Activated CD4-positive, alpha-beta T cell treated with anti-CD3 and anti-CD28 coated beads for 24 hours (primary cell): Measurements from ENCODE around the gene SPTBN4.

Source experiments
- DNase-seq, 2 donors: peaks; one replicate each; pipeline ENCODE4 v3.0.0-alpha.2; 2020; ENCODE audit warnings: low read depth in 2 of 2

Gene SPTBN4

DNA sequence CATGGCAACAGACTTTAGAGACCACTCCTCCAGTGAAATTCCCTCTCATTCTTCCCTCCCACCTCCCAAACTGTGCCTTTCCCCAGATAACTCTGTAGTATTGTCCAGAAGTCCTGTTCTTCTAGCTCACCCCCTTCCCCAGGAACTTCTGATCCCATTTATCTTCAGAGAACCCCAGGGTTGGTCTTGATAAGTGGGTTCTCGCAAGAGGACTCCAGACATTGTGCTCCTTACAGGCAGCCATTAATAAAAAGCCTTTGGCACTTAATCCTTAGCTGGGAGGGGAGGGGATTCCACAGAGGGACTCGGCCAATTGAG is 136.2 kb downstream of the SPTBN4 start:
- DNase-seq: no peak

DNA sequence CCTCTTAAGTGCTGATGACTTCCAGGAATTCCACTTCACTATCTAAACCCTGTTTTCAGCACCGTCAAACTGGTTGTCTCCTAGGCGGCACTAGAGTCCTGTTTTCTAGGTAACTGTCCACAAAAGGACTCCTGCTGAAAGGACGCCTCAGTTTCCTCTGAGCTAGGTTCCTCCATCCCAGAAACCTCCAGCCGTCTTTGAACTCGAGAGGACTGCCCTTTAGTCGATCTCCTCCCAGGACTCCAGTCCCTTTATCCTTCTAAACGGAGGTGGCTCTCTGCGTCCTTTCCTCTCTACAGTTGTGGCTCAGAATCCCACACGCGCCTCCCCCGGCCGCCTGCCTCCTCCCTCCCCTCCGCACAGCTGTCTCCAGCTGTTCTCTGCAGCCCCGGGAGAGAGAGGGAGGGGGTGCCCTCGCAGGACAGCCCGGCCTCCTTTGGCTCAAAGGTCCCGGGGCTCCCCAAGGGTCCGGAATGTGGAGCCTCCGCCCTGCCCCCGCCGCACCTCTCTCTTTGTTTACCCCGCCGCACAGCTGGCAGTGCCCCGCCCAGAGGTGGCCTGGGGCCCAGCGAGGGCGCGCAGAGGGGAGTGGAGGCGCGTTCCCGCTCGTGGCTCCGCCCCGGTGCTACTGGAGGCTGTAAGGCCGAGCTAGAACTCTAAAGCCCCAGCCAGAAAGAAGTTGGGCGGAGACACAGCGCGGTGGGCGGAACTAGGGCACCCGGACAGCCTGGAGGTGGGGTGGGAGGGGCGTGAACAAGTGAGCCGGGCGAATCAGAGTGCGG is 136.8 kb downstream of the SPTBN4 start:
- peak; percentile 90 to 93 for DNase-seq

DNA sequence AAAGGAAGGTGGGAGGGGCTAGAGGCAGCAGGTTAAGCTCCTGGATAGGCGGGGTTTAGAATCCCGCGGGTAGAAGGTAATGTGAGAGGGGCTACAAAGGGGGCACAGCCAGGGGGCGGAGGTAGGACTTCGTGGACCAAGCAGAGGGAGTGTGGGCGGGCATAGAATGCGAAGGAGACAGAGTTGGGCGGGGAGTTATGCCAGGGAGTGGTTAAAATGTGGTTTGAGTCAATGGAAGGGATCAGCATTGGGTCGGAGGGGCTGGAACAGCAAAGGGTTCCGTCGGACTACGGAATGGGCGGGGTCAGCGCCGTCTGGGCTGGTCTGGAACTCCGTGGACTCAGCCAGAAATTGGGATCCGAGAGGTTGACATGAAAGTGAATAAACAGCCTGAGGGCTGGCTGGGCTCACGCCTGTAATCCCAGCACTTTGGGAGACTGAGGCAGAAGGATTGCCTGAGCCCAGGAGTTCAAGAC is 137.4 kb downstream of the SPTBN4 start:
- no peak for DNase-seq

GRCh38 chr19:40604647-40605215 is 137.9 kb downstream of the SPTBN4 start:
- DNase-seq: no peak

DNA sequence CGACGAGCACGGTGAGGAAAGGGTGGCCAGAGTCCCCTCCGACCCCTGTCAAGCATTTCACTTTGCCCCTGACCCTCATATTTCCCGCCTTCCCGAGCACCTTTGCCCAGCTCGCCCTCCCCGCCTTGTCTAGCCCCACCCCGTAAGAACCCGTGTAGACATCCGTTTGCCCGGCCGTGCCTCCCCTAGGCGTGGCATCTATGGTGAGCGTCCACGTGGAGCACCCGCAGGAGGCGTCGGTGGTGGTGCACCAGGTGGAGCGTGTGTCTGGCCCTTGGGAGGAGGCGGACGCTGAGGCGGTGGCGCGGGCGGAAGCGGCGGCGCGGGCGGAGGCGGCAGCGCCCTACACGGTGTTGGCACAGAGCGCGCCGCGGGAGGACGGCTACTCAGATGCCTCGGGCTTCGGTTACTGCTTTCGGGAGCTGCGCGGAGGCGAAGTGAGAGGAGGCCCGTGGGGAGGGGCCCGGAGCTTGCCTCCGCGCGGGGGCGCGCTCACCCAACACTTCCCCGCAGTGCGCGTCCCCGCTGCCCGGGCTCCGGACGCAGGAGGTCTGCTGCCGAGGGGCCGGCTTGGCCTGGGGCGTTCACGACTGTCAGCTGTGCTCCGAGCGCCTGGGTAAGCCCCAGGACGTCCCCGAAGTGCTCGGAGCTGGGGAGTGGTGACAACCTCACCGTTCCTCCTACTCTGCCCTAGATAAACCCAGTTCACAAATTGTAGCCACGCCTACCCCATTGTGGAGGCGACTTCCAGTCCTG is 138.6 kb downstream of the SPTBN4 start:
- DNase-seq: peak; percentile 49 to 64

GRCh38 chr19:40607311-40608239 is 140.8 kb downstream of the SPTBN4 start:
- no peak for DNase-seq

DNA sequence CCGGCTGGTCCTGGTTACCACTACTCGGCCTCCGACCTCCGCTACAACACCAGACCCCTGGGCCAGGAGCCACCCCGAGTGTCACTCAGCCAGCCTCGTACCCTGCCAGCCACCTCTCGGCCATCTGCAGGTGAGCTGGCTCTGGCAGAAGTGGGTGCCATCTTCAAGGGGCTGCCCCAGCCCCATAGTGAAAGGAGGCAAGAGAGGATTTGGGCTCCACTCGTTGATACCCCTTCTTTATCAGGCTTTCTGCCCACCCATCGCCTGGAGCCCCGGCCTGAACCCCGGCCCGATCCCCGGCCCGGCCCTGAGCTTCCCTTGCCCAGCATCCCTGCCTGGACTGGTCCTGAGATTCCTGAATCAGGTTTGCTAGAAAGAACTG is 141.4 kb downstream of the SPTBN4 start:
- DNase-seq: no peak

DNA sequence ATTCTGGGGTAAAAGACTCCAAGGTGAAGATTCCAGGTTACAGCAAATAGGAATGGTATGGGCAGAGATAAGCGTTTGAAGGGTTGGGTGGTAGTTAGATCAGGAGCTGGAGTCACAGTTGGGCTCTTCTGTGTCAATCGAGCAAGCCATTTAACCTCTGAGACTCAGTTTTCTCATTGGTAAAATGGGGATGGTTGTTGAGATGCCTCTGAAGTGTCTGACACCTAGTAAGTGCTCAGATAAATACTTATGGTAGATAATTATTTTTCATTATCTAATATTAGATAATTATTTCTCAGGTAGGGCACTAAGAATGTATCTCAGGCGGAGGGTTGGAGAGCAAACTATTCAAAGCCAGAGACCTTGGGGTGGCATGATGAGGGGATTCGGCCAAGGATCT is 142.2 kb downstream of the SPTBN4 start:
- no peak for DNase-seq

- peak; percentile 93 to 94 for DNase-seq
Measured at GRCh38 chr19:40609561-40610395, 143.0 kb downstream of the SPTBN4 start.

DNA sequence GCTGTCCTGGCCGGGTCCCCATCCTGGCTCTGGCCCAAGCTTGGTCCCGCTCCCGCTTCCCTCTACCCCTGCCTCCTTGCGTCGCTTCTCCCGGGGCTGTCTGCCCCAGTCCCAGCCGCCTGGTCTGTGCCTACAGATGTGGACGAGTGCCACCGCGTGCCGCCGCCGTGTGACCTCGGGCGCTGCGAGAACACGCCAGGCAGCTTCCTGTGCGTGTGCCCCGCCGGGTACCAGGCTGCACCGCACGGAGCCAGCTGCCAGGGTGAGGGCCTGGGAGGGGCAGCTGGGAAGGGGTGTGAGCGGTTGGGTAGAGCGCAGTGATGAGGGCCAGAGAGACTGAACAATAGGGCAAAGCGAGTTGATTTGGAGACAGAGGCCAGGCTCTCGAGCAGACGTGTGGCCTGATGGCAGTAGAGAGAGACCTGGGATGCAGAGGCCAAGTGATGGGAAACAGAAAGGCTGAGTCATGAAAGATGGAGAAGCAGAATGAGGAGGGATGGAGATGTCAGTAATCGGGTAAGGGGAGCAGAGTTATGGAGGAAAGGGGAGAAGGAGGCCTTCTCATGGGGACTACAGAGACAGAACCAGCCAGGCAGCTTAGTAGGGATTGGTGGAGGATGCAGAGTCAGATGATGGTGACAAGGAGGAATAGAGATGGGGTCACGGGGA is 143.7 kb downstream of the SPTBN4 start:
- DNase-seq: peak in 1 of 2 donors; percentile 33

DNA sequence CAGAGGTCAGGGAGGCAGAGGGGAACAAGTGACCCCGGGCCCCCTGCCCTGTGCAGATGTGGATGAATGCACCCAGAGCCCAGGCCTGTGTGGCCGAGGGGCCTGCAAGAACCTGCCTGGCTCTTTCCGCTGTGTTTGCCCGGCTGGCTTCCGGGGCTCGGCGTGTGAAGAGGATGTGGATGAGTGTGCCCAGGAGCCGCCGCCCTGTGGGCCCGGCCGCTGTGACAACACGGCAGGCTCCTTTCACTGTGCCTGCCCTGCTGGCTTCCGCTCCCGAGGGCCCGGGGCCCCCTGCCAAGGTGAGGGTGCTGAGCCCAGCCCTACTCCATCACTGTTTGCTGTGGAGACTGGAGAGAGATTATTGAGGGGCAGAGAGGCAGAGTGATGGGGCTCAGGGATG is 144.3 kb downstream of the SPTBN4 start:
- DNase-seq: no peak

DNA sequence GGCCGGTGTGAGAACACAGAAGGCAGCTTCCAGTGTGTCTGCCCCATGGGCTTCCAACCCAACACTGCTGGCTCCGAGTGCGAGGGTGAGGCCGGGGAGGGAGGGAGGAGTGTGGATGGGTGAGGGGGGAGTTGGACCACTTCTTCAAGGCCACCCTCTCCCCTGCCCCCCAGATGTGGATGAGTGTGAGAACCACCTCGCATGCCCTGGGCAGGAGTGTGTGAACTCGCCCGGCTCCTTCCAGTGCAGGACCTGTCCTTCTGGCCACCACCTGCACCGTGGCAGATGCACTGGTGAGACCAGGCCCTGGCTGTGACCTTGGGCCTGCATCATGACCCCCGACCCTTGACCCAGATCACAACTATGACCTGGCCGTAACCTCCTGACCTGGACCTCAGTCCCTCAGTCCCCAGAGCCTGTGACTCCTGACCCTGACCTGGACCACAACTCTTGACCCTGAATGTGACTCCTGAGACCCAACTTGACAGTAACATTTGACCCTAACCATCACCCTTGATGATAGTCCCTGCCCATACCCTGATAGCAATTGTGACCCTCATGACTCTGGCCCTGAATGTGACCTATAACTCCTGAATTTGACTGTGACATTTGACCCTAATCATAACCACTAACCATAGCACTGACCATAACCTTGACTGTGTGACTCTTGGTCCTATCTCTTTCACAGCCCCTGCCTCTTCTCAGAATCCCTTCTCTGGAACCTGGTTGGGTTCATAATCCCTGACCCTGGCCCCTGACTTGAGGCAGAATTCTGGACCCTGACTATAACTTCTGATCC is 145.3 kb downstream of the SPTBN4 start:
- no peak for DNase-seq

DNA sequence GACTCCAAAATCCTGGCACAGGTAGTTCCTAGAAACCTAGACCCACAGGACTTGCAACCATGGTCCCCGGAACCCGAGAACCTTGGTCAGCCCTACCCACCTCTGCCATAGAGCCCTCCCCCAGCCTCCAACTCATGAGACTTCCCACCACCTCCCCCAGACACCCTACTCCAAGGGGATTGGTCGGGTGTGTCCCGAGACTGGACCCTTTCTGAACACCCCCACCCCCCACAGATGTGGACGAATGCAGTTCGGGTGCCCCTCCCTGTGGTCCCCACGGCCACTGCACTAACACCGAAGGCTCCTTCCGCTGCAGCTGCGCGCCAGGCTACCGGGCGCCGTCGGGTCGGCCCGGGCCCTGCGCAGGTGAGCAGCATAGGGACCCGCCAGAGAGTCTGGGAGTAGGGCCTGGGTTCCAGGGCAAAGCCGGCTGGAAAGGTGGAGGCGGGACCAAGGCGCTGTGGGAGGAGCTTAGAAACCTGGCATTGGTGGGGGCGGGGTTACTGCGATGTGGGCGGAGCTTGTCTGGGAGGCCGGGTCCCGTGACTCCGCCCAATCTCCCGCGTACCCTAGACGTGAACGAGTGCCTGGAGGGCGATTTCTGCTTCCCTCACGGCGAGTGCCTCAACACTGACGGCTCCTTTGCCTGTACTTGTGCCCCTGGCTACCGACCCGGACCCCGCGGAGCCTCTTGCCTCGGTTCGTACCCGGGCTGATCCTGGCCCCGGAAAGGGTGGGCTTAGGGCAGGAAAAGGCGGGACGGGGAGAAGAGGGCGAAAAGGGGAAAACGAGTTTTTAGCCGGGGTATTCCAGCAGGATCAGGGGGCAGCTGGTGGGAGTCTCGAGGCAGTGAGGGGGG is 146.3 kb downstream of the SPTBN4 start:
- DNase-seq: peak; percentile 76 to 84

DNA sequence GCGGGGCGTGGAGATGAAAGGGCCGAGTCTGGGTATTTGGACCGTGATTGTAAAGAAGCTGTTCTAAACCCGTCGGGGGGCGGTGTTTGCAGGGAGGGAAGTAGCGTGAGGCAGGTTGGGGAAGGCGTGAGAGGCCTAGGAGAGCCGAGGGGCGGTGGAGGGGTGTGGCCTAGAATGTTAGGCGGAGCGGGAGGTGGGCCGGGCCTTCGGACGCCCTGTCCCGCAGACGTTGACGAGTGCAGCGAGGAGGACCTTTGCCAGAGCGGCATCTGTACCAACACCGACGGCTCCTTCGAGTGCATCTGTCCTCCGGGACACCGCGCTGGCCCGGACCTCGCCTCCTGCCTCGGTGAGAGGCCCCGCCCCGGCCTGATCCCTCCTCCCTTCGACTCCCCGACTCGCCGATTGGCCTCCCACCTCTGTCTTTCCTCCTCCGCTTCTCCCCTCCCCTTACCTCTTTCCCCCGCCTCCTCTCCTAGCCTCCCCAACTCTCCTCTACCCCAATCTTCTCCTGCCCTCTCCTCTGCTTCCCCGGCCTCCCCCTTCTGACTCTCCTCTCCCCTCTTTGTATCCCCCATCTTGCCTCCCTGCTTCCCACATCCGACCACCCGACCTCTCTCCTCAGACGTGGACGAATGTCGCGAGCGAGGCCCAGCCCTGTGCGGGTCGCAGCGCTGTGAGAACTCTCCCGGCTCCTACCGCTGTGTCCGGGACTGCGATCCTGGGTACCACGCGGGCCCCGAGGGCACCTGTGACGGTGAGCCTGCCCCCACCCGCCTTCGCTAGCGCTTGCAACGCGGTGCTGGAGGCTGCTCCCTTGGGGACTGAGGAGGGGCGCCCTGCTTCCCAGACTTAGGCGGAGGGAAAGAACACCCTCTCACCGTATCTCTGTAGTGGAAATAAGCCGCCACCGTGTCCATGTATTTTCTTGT is 147.2 kb downstream of the SPTBN4 start:
- peak; percentile 81 to 82 for DNase-seq

DNA sequence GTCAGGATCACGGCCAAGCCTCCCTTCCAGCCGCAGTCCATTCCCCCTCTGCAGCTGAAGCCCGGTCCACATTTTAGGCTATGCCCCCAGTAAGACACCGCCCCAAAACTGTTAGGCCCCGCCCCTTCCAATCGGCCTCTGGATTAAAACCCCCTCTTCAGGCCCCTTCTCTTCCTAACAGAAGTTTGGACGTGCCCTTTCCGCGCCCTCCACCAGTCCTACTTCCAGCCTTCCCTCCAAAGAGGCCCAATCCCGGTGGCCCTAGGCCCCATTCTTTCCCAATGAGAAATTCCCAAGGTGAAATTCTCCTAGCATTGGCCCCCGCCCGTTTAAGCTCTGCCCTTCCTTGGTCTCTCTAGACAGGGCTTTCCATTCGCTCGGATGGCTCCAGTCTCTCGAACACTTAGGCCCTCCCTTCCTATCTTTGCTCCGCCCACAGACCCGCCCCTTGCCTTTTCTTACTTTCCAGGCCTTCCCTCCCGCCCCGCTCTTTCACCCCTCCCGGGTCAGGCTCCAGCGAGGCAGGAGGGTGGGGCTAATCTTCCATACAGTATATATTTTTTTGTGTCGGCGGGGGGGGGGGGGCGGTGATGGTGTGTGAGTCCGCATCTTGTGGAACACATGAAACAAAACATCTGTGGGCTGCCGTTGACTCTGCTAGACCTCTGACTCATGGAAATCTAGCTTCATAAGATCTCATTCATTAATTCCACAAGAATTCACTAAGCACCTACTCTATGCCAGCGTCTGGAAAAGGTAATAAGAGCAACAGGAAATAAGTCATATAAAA is 148.0 kb downstream of the SPTBN4 start:
- peak; percentile 98 for DNase-seq

GRCh38 chr19:40616178-40616577 is 149.4 kb downstream of the SPTBN4 start:
- no peak for DNase-seq

- DNase-seq: no peak
Measured at GRCh38 chr19:40616941-40617340, 150.1 kb downstream of the SPTBN4 start.
